ENCODE results near the gene SLC26A9. TPM values are rescaled to one million over a fixed set of nuclear protein-coding genes. Genes with fewer than 3 reads are reported as not detected.

SLC26A9 gene
- total and polyA plus RNA-seq, 2 donors (not counting 1 experiment from before 2014, with no cell fraction given) = not detected

DNA sequence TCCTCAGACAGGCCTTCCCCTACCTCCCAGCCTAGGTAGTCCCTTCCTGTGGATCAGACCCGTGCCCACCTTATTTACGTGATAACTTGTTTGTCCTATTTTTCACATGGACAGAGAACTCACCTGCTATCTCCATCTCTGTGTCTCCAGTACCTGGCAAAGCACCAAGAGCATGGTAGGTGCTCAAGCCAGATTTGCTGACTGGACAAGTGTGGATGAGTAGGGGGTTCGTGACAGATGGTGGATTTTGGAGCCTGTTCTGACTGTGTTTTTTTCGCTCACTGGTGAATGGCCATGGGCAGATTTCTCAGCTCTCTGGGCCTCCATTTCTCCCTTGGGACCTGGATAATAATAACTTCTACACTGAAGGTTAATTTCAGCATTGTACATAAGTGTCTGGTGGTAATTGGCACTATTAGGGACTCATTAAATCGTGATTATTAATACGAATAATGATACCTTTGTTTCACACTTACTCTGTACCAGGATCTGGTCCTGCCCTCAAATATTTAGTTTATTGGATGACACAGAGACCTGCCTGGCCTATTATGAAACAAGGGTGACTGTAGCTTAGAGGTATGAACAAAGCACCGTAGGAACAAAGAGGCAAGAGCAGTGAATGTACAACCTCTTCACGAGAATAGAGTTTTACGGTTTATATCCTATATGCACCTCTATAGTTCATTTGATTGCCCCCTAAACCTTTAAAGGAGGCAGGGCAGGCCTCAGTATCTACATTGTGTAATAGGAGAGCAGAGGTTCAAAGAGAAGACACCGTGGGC lies 24.5 kb upstream of the SLC26A9 start:
- ChIA-PET CTCF (interaction anchor here (1.2 to 3.2 kb wide), 4 partner anchors 10 to 176 kb away, joined by 3 to 28 read pairs (median 4); no protein-coding TSS in a partner anchor), POLR2A (no interaction called here)
- H4K20me1 ChIP-seq (ENCODE audit: control insufficient read depth, insufficient read depth, low read length, poor library complexity, severe bottlenecking) = no peaks in the 10 kb centered on the region
- H3K27ac ChIP-seq (ENCODE audit: low read length in 2 of 2) = no peak overlapping the region
- no peaks in the 10 kb centered on the region for H3K36me3 ChIP-seq (replicated peaks in 1 of 2; ENCODE audit: control extremely low read depth in 1 of 2, control insufficient read depth in 1 of 2, extremely low read depth in 1 of 2, insufficient read depth in 2 of 2, low read length in 1 of 2)
- intact Hi-C loops (cut with micrococcal nuclease) = no loop called here
- Mint-ChIP-seq H3K27me3 (peaks cover 3% of the 10 kb centered on the region), H3K9me3 (ENCODE audit: insufficient read depth) (no peaks in the 10 kb centered on the region), H3K4me3 (no peak overlapping the region), H3K4me1 (no peaks in the 10 kb centered on the region), H3K27ac (no peak overlapping the region)
- no peaks in the 10 kb centered on the region for H3K4me1 ChIP-seq (ENCODE audit: control insufficient read depth in 2 of 2, insufficient read depth in 2 of 2, low read length in 2 of 2)
- H3K4me3 ChIP-seq (ENCODE audit: control extremely low read depth in 1 of 5, extremely low read depth in 1 of 5, insufficient read depth in 1 of 5, low read depth in 2 of 5, low read length in 4 of 5) = no peak overlapping the region
- no peak for DNase-seq
- no peak for ATAC-seq (ENCODE audit: low read depth)
- no peaks in the 10 kb centered on the region for H3K79me2 ChIP-seq (ENCODE audit: control insufficient read depth, insufficient read depth, low read length)
- TF ChIP-seq, protein P1, sequence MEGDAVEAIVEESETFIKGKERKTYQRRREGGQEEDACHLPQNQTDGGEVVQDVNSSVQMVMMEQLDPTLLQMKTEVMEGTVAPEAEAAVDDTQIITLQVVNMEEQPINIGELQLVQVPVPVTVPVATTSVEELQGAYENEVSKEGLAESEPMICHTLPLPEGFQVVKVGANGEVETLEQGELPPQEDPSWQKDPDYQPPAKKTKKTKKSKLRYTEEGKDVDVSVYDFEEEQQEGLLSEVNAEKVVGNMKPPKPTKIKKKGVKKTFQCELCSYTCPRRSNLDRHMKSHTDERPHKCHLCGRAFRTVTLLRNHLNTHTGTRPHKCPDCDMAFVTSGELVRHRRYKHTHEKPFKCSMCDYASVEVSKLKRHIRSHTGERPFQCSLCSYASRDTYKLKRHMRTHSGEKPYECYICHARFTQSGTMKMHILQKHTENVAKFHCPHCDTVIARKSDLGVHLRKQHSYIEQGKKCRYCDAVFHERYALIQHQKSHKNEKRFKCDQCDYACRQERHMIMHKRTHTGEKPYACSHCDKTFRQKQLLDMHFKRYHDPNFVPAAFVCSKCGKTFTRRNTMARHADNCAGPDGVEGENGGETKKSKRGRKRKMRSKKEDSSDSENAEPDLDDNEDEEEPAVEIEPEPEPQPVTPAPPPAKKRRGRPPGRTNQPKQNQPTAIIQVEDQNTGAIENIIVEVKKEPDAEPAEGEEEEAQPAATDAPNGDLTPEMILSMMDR (IDR thresholded peaks at IDR 0.05) = no peak
- TF ChIP-seq EZH2 (IDR thresholded peaks at IDR 0.05; ENCODE audit: borderline replicate concordance, insufficient read depth, low read depth, low read length, poor library complexity, severe bottlenecking) = no peak
- no peak overlapping the region for H2AFZ ChIP-seq (ENCODE audit: insufficient read depth, low read depth, low read length, poor library complexity, severe bottlenecking)
- H3K4me2 ChIP-seq (replicated peaks; ENCODE audit: low read depth, low read length, poor library complexity, severe bottlenecking) = no peak overlapping the region
- H3K27me3 ChIP-seq (replicated peaks in 1 of 4; ENCODE audit: control extremely low read depth in 1 of 4, control insufficient read depth in 3 of 4, insufficient read depth in 4 of 4, low read length in 3 of 4) = no peaks in the 10 kb centered on the region
- 100% methylated on average over 3 of the region's 10 CpGs for WGBS (ENCODE audit: insufficient coverage)
- H3K9me3 ChIP-seq (ENCODE audit: control extremely low read depth in 1 of 3, control insufficient read depth in 2 of 3, insufficient read depth in 1 of 3, low read length in 2 of 3) = no peaks in the 10 kb centered on the region
- H3K9ac ChIP-seq (ENCODE audit: low read length) = no peak overlapping the region
